HTR-8/SVneo (cell line): ENCODE measurements around the gene CD160.
"Not testable (repeated sequence)": the region's sequence is repeated elsewhere in the genome, so short reads cannot be mapped to it uniquely, and the experiment has no call there.

Source experiments
- DNase-seq: peaks from one replicate; pipeline ENCODE4 v3.0.0; 2011; ENCODE audit warnings: low spot score, mixed read lengths; ENCODE audit not compliant: insufficient read length
- FAIRE-seq: peaks from 2 replicates; lab custom pipeline; 2011; peaks lifted over from hg19 to GRCh38; lab: Jason Lieb, UNC

CD160 gene

DNA sequence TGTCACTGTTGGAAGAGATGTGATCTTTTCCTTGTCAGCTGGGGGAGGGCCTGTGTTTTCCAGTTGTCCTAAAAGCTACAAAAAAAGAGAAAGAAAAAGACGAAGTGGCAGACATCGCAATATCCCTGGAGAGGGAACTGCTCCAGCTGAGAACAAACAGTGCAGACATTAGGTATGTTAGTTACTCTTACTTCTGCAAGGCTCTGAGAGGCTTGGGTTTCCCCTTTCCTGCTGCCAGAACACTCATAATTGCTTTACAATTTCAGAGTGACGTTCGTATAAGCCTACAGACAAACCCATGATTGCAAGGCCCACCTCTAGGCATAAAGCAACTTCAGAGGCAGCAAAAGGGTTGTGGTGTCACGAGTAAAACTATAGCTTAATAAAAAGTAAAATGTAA lies 31.1 kb downstream of the CD160 start:
- DNase-seq (no peak), FAIRE-seq (no peak)

DNA sequence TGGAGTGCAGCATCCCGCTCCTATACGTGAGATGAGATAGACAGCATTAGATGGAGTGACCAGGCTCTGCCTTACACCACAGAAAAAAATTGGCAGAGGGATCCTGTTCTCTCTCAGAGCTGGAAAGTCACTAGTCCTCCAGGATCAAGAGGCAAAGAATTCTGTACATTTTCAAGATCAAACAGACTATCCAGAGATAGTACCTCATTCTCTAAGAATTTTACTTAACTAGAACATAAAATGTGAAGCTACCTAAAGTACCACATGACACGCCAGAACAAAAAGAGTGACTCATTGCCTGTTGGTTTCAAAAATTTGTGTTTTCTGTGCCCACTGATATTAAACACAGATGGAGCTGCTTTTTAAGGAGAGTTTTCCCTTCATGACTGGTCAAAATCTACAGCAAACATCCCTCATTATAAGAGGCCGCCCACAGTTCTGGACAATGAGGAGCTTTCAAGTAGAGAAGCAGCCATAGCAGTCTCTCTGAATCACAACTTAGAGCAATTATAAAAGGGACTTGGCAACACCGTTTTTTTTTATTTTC lies 32.3 kb downstream of the CD160 start:
- FAIRE-seq: no peak
- DNase-seq: peak; percentile 25

DNA sequence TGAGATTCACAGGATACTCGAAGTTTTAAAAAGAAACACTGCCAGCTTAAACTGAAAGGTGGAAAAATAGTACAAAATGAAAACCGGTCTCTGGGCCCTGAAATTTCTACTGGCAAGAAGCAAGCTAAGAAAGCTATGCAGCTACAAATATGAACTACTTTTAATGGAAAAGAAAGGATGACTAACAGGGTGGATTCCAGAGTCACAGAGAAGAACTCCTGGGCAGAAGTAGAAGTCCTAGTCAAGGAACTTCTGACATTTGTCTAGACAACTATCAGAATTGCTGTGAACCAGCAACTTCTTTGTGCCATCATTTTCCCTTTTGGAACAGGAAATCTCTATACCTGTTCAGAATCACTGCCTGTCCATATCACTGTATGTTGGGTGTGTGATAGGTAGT lies 38.1 kb downstream of the CD160 start:
- DNase-seq (no peak), FAIRE-seq (no peak)

DNA sequence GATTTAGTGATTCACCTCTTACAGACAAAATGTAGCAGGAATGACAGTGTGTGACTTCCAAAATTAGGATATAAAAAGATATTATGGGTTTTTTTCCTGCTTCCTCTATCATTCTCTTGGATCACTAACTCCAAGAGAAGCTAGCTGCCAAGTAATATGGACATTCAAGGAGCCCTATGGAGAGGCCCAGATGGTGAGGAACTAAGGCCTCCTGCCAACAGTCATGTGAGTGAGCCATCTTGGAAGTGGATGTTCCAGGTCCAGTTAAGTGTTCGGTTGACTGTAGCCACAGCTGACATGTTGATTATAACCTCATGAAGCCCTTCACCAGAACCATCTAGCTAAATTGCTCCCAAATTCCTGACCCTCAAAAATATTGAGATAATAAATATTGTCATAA lies 38.8 kb downstream of the CD160 start:
- FAIRE-seq (no peak), DNase-seq (no peak)

DNA sequence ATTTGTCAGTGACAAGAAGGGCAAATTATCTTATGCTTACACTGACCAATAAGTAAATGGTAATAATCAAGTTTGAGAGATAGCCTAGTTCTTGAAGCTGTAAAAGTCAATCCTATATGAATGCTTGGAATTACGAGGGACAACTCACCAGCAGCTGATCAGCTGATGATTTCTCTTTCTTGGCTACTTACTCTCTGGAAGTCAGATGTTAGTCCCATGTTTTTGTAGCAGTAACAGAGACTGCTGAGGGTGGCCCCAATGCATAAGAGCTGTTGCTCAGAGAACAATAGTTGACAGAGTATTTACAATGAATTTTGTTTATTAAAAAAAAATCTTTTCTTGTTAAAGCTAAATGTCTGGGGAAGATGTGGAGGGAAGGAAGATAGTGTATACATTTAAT lies 39.3 kb downstream of the CD160 start:
- no peak for FAIRE-seq

DNA sequence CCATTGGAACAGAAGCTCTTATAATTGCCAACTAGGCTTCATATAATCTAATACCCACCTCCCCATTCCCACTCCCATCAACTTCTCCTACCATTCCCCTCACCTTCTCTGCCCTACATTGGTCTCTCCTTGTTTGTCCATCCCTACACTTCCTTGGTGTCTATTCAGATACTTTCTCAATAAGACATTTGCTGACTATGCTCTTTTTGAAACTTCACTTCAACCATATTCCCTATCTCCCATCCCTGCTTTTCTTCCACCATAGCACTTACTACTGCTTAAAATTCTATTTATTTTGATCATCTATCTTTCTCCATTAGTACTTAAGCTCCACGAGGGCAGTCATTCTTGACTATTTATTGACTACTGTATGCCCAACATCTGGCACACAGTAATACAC lies 40.4 kb downstream of the CD160 start:
- DNase-seq (no peak), FAIRE-seq (no peak)

More for the DNA sequence above, 39.3 kb downstream of the CD160 start:
- DNase-seq: no peak

DNA sequence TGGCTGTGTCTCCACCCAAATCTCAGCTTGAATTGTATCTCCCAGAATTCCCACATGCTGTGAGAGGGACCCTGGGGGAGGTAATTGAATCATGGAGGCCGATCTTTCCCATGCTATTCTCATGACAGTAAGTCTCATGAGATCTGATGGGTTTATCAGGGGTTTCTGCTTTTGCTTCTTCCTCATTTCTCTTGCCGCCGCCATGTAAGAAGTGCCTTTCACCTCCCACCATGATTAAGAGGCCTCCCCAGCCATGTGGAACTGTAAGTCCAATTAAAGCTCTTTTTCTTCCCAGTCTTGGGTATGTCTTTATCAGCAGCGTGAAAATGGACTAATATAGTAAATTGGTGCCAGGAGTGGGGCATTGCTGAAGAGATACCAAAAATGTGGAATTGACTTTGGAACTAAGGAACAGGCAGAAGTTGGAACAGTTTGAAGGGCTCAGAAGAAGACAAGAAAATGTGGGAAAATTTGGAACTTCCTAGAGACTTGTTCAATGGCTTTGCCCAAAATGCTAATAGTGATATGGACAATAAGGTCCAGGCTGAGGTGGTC lies 41.2 kb downstream of the CD160 start:
- not testable (repeated sequence) for FAIRE-seq, DNase-seq

DNA sequence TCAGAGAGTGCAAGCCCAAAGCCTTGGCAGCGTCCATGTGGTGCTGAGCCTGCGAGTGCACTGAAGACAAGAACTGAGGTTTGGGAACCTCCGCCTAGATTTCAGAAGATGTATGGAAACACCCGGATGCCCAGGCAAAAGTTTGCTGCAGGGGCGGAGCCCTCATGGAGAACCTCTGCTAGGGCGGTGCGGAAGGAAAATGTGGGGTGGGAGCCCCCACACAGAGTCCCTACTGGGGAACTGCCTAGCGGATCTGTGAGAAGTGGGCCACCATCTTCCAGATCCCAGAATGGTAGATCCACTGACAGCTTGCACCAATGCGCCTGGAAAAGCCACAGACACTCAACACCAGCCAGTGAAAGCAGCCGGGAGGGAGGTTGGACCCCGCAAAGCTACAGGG lies 42.2 kb downstream of the CD160 start:
- not testable (repeated sequence) for DNase-seq, FAIRE-seq

DNA sequence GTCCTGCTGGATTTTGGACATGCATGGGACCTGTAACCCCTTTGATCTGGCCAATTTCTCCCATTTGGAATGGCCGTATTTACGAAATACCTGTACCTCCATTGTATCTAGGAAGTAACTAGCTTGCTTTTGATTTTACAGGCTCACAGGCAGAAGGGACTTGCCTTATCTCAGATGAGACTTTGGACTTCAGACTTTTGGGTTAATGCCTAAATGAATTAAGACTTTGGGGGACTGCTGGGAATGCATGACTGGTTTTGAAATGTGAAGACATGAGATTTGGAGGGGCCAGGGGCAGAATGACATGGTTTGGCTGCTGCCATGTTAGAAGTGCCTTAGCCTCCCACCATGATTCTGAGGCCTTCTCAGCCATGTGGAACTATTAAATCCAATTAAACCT lies 42.7 kb downstream of the CD160 start:
- not testable (repeated sequence) for DNase-seq, FAIRE-seq

DNA sequence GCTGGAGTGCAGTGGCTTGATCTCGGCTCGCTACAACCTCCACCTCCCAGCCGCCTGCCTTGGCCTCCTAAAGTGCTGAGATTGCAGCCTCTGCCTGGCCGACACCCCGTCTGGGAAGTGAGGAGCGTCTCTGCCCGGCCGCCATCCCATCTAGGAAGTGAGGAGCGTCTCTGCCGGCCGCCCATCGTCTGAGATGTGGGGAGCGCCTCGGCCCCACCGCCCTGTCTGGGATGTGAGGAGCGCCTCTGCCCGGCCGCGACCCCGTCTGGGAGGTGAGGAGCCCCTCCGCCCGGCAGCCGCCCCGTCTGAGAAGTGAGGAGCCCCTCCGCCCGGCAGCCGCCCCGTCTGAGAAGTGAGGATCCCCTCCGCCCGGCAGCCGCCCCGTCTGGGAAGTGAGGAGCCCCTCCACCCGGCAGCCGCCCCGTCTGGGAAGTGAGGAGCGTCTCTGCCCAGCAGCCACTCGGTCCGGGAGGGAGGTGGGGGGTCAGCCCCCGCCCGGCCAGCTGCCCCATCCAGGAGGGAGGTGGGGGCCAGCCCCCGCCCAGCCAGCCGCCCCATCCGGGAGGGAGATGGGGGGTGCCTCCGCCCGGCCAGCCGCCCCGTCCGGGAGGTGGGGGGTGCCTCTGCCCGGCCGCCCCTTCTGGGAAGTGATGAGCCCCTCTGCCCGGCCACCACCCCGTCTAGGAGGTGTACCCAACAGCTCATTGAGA lies 45.1 kb downstream of the CD160 start:
- DNase-seq, FAIRE-seq: not testable (repeated sequence)

DNA sequence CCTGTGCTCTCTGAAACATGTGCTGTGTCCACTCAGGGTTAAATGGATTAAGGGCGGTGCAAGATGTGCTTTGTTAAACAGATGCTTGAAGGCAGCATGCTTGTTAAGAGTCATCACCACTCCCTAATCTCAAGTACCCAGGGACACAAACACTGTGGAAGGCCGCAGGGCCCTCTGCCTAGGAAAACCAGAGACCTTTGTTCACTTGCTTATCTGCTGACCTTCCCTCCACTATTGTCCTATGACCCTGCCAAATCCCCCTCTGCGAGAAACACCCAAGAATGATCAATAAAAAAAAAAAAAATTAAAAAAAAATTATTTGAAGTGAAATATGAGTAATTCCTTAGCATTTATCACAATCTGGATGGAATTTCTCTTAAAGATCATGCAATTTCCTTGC lies 45.8 kb downstream of the CD160 start:
- DNase-seq, FAIRE-seq: not testable (repeated sequence)

DNA sequence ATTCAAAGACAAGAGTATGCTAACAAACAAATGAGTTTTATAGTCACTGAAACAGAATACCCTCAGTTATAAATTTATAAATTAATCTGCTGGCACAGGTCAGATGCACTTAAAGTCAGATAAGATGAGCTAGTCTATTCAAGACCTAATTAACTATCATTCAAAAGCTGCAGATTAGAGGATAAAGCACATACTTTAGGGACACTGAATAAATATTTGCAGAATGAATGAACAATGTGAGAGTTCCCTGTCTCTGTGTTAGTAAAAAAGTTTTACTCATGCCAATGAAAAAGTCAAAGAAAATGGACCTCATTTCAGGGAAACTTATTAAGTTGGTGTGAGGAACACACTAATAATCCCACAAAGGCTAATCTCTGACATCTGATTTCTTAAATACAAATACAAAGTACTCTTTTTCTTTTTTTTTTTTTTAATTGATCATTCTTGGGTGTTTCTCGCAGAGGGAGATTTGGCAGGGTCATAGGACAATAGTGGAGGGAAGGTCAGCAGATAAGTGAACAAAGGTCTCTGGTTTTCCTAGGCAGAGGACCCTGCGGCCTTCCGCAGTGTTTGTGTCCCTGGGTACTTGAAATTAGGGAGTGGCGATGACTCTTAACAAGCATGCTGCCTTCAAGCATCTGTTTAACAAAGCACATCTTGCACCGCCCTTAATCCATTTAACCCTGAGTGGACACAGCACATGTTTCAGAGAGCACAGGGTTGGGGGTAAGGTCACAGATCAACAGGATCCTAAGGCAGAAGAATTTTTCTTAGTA lies 46.5 kb downstream of the CD160 start:
- DNase-seq, FAIRE-seq: not testable (repeated sequence)

DNA sequence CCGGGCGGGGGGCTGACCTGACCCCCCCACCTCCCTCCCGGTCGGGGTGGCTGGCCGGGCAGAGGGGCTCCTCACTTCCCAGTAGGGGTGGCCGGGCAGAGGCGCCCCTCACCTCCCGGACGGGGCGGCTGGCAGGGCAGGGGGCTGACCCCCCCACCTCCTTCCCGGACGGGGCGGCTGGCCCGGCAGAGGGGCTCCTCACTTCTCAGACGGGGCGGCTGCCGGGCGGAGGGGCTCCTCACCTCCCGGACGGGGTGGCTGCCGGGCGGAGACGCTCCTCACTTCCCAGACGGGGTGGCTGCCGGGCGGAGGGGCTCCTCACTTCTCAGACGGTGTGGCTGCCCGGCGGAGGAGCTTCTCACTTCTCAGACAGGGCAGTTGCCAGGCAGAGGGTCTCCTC lies 47.6 kb downstream of the CD160 start:
- not testable (repeated sequence) for DNase-seq, FAIRE-seq

DNA sequence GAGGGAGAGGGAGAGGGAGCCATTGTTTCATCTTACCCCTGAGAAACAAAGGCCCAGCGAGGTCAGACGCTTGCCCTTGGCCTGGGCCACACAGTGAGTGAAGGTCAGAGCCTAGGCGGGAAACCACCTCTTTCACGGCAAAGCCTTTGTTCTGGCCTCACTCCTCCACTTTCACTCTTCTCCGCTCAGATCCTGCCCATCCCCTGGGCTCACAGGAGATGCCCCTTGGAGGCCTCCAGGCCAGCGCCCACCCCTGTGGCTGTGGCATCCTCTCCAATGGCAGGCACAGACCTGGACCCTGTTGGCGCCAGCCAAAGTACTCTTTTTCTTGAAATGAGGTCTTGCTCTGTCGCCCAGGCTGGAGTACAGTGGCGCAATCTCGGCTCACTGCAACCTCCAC lies 48.7 kb downstream of the CD160 start:
- peak; percentile 69 for FAIRE-seq
- DNase-seq: not testable (repeated sequence)

DNA sequence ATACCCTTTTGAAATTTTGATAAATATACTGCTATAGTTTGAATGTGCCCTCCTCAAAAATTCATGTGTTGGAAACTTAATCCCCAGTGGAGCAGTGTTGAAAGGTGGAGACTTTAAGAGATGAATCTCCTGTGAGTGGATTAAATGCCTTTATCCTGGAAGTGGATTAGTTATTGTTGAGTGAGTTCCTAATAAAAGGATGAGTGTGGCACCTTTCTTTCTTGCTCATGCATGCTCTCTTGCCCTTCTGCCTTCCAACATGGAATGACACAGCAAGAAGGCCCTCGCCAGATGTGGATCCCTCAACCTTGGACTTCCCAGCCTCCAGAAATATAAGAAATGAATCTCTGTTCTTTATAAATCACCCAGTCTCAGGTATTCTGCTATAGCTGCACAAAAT lies 51.8 kb downstream of the CD160 start:
- DNase-seq (no peak), FAIRE-seq (no peak)

DNA sequence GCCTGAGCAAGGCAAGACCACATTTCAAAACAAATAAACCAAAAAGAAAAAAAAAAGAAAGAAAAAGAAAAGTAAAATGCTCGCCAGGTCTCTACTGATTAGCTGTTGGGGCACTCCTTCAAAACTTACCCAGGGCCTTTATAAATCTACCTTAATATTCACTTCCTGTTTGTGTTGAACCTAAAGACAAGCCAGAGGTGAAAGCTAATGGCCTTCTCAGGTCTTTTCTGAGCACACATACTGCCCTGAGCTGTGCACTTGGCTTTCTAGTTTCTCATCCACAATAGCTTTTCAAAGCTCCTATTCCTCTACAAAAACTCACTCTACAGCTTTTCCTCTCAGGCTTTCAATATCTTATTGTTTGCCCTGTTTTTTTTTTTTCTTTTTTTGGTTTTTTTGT lies 54.1 kb downstream of the CD160 start:
- no peak for FAIRE-seq
- no peak for DNase-seq

DNA sequence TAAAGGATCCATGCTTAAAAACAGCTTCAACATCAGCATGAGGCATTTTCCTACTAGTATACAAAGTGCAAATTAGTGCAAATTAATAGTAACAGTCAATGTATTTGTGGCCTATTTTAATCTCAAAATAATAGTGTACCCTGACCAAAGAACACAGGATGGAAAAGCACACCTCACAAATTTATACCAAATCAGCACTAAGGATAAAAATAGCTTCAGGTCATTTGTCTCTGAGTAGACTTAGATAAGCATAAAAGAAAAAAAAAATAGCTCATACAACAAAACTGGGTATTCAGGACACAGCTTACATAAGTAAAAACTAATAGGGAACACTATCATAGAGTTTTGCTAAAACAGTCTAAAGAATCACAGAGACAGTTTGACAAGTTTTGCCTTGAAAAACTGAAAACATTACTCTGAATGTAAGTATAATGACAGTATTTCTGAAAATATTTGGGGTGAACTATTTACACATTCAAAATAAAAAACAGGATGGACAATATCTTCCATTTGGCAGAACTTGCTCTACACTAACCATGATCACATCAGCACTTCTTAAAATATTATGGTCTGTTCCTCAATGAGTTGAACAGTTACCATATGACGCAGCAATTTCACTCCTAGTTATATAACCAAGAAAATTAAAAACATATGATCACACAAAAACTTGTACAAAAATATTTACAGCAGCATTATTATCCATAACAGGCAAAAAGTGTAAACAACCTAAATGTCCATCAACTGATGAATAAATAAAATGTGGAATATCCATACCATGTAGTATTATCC lies 58.3 kb downstream of the CD160 start:
- no peak for DNase-seq
- no peak for FAIRE-seq

DNA sequence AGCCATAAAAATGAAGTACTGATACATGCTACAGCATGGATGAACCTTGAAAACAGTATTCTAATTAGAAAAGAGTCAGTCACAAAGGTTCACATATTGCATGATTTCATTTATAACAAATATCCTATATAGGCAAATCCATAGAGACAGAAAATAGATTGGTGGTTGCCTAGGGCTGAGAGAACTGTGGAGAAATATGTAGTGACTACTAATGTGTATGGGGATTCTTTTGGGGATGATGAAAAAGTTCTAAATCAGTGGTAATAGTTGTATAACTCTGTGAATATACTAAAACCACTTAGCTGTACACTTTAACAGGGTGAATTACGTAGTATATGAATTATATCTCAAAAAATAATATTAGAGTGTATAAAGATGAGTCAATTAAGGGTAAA lies 58.8 kb downstream of the CD160 start:
- FAIRE-seq: no peak
- DNase-seq: no peak

DNA sequence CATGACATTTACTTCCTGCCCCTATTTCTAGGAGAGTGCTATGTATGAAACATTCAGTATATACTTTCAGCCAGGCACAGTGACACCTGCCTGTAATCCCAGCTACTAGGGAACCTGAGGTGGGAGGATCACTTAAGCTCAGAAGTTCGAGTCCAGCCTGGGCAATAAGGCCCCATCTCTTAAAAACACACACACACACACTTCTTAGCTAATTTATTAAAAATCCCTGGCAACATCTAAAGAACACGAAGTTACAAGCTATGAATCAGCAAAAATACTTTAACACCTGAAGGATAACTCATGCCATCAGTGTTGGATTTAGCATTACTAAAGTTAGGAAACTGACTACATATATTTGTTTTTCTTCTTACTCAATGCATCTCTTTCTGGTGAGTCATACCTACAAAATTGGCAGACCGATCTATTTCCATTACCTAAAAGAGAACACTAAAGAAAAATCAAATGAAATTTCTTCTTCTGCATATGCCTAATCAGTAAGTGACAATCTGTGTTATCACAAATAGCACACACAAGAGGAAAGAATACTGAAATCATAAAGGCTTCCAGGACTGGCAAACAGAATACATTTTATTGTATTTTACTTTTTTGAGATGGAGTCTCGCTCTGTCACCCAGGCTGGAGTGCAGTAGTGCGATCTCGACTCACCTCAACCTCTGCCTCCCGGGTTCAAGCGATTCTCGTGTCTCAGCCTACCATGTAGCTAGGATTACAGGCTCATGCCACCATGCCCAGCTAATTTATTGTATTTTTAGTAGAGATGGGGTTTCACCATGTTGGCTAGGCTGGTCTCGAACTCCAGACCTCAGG lies 63.2 kb downstream of the CD160 start:
- DNase-seq: peak; percentile 37
- FAIRE-seq: no peak
